GM23248 (cell line): Measurements from ENCODE around the gene GPR39.

Source experiments
- EZH2 ChIP-seq: fragments of 200-600 bp; sonication (generic); IDR thresholded peaks from 2 replicates; pipeline ENCODE4 v1.6.1; 2018; ENCODE audit warnings: antibody characterized with exemption, mild to moderate bottlenecking; ENCODE audit not compliant: insufficient read depth, poor library complexity, severe bottlenecking
- EZH2phosphoT487 ChIP-seq: fragments of 200-600 bp; sonication (generic); IDR thresholded peaks from 2 replicates; pipeline ENCODE4 v1.6.1; 2018; ENCODE audit warnings: antibody characterized with exemption, moderate library complexity, mild to moderate bottlenecking, low read depth; ENCODE audit not compliant: insufficient read depth

- TF ChIP-seq EZH2phosphoT487 (no peak), EZH2 (no peak)
Measured at GRCh38 chr2:132477436-132477835, 60.8 kb downstream of the GPR39 start.
